NCI-H345 treated with DMSO at 0.1 percent for 48 hours (cell line): Measurements from ENCODE around the gene S1PR3.

Source experiments
- DNase-seq: peaks from one replicate; lab custom pipeline; 2025; ENCODE audit not compliant: unreplicated experiment; lab: John Stamatoyannopoulos, UW

Gene S1PR3

DNA sequence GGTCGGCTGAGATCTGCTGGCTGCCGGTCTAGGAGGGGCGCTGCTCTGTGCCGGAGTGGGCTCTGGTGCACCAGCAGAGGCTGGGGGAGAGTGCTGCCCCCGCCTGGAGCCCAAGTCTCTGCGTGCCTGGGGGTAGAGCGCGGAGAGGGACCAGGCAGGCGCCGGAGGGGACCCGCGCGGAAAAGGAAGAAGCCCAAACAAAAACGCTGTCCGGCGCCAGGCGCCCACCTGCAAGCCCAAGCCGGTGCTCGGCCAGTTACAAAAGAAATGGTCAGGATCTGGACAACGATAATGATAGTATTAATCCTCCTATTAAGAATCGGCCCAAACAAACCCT, 571 bp upstream of the S1PR3 start:
- no peak for DNase-seq

GRCh38 chr9:88992556-88992955, 1.3 kb downstream of the S1PR3 start:
- no peak for DNase-seq

- no peak for DNase-seq
Observed at GRCh38 chr9:88993327-88993726, 2.1 kb downstream of the S1PR3 start.

DNA sequence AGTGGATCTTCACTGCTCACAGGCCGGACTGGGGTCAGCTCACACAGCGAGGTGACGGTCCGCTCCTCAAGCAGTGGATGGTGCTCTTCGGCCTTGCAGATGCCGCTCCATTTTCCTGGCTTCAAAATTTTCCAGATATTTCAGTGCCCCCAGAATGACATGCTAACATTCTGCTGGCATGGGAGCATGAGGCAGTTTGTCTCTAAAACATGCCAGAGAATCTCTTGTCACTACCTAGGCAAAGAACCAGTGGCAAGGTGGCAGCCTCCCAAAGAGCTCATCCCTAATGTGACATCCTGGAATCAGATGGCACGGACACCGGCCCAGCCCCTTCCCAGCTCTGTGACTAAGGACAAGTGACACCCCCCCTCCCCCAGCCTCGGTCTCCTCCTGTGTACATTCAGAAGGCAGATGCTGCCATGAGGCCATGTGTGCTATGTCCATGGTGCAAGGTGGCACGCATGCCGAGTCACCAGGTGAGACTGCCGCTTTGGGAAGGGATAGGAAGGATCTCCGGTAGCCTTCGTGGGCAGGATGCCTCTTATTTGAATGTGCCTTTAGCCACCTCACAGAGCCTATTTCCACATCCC, 2.7 kb downstream of the S1PR3 start:
- no peak for DNase-seq

DNA sequence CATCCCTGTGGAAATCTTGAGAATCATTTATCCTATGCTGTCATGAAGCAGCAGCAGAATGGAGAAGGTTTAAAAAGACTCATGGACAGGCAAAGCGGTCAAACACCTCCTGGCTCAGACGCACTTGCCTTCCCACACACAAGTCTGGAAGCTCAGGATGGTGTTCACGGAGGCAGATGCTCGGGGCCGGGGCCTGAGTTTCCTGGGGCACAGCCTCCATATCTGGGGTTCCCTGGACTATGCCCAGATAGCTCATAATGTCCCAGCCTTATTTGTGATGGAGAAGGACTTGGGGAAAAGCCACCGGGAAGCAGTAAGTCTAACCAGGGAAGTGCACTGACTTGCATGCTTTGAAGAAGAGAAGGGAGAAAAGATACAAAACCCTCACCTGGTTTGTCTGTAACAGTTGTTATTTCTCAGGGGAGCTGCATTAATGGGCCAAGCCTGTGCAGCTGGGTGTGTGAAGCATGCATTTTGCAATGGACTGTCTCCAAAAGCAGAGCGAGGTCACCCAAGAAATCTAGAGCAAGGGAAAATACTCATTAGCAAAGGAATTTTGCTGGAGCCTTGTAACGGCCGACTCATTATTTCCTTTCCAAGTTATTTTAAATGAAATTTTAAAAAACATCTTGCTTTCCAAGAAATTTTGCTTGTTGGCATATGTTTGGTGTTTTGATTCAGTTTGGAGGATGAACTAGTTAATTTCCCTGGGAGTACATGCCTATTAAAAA, 3.4 kb downstream of the S1PR3 start:
- DNase-seq: no peak

GRCh38 chr9:88995200-88995577, 3.9 kb downstream of the S1PR3 start:
- DNase-seq: no peak

- DNase-seq: no peak
Observed at GRCh38 chr9:88995627-88996026, 4.4 kb downstream of the S1PR3 start.

GRCh38 chr9:88996046-88996920, 5.0 kb downstream of the S1PR3 start:
- DNase-seq: no peak

GRCh38 chr9:88996921-88997235, 5.6 kb downstream of the S1PR3 start:
- no peak for DNase-seq

- no peak for DNase-seq
Observed at GRCh38 chr9:88997646-88998045, 6.4 kb downstream of the S1PR3 start.

GRCh38 chr9:88998503-88998902, 7.2 kb downstream of the S1PR3 start:
- DNase-seq: no peak

- no peak for DNase-seq
Observed at GRCh38 chr9:88998911-88999310, 7.6 kb downstream of the S1PR3 start.

GRCh38 chr9:89000371-89000781, 9.1 kb downstream of the S1PR3 start:
- DNase-seq: no peak

- peak; percentile 19 for DNase-seq
Observed at GRCh38 chr9:89000973-89001916, 10.0 kb downstream of the S1PR3 start.

- no peak for DNase-seq
Observed at GRCh38 chr9:89001917-89002540, 10.8 kb downstream of the S1PR3 start.

- no peak for DNase-seq
Observed at GRCh38 chr9:89002987-89003386, 11.7 kb downstream of the S1PR3 start.

DNA sequence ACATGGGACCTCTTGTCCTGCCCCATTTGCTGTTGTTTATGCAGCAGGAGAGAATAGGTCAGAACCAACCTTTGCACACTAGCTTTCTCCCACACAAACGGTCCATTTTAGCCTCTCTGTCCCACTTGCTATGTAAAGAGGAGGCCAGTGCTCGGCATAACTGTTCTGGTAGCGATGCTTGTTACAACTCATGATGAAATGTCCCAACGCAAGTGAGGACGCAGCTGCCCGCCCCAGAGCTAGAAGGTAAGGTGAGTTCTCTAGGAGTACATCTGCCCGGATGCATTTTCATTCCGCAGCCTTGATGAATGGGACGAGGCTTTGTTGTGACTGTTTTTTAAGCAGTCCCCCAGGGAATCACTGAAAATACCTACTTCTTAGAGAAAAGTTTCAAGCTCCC, 14.1 kb downstream of the S1PR3 start:
- DNase-seq: no peak

- no peak for DNase-seq
Observed at GRCh38 chr9:89006267-89006666, 15.0 kb downstream of the S1PR3 start.

DNA sequence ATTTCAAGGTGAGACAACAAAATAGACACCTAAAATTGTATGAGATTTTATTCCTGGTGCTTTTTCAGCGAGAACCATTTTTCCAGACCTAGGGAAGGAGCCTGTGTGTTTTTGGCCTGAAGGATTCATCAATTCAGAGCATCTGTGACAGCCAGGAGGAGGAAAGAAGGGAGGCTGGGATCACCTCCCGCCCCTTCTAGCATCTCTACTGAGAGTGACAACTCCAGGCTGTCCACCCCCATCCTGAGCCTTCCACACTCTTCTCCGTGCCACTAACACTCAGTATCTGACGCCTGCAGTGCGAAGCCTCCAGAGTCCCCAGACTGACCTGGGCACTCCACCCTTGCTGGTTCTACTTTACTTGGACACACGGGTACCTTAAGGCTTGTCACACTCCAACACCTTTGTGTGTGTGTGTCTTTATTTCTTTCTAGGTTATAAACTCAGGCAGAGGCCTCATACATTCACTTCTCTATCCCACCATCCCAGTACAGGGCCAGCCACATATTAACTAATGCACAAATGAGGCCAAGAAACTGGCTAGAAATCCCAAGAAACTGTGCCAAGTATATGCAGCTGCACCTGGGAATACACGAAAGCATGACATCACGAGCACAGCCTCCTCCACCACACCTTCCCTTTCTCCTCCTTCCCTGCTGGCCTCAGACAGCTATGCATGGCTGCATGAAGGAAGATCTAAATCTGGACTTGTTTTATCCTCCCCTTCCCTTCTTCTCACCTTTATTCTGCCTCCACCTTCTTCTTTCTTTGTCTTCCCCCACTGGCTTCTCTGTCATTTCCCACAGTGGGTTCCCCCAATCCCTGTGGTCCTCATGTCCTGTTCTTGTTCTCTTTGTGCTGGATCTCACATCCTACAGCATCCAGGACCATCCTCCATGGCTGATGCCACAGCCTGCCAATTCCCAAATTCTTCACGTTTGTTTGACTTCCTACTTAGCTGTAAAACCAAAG, 16.0 kb downstream of the S1PR3 start:
- no peak for DNase-seq
